ENCODE results near the gene CDRT15L2.
A peak's percentile ranks its signal among the peaks of the same experiment; 100 is the strongest.
"Not testable (repeated sequence)": the region's sequence is repeated elsewhere in the genome, so short reads cannot be mapped to it uniquely, and the experiment has no call there.

Gene CDRT15L2

GRCh38 chr17:20583891-20584577 lies 4.5 kb downstream of the CDRT15L2 start:
- H3K27ac ChIP-seq (ENCODE audit: low read length); H3K36me3 ChIP-seq (ENCODE audit: control insufficient read depth, low read depth, low read length); H3K4me3 ChIP-seq (ENCODE audit: low read length); H3K9ac ChIP-seq (ENCODE audit: low read length); H3K9me3 ChIP-seq (ENCODE audit: control insufficient read depth, low read depth, low read length); H3K27me3 ChIP-seq (ENCODE audit: control insufficient read depth, insufficient read depth, low read length); H3K4me1 ChIP-seq (ENCODE audit: control insufficient read depth, low read depth, low read length): not testable (repeated sequence)

GRCh38 chr17:20588744-20589453 lies 9.4 kb downstream of the CDRT15L2 start:
- peak overlapping the region; percentile 24 for H3K4me3 ChIP-seq (ENCODE audit: low read length)

DNA sequence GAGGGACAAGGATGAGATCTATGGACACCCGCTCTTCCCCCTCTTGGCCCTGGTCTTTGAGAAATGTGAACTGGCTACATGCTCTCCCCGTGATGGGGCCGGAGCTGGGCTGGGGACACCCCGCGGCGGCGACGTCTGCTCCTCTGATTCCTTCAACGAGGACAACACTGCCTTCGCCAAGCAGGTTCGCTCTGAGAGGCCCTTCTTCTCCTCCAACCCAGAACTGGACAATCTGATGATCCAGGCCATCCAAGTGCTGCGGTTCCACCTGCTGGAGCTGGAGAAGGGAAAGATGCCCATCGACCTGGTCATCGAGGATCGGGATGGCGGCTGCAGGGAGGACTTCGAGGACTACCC lies 9.9 kb downstream of the CDRT15L2 start:
- H3K9ac ChIP-seq (ENCODE audit: low read length); H3K4me3 ChIP-seq (ENCODE audit: low read length); H3K4me1 ChIP-seq (ENCODE audit: control insufficient read depth, low read depth, low read length): not testable (repeated sequence)

More at GRCh38 chr17:20588744-20589453, 9.4 kb downstream of the CDRT15L2 start:
- H3K27me3 ChIP-seq (ENCODE audit: control insufficient read depth, insufficient read depth, low read length); H3K4me1 ChIP-seq (ENCODE audit: control insufficient read depth, low read depth, low read length); H3K9me3 ChIP-seq (ENCODE audit: control insufficient read depth, low read depth, low read length); H3K27ac ChIP-seq (ENCODE audit: low read length); H3K36me3 ChIP-seq (ENCODE audit: control insufficient read depth, low read depth, low read length); H3K9ac ChIP-seq (ENCODE audit: low read length): not testable (repeated sequence)

GRCh38 chr17:20591040-20591439 lies 11.5 kb downstream of the CDRT15L2 start:
- H3K4me1 ChIP-seq (ENCODE audit: control insufficient read depth, low read depth, low read length); H3K9me3 ChIP-seq (ENCODE audit: control insufficient read depth, low read depth, low read length); H3K9ac ChIP-seq (ENCODE audit: low read length); H3K27me3 ChIP-seq (ENCODE audit: control insufficient read depth, insufficient read depth, low read length); H3K36me3 ChIP-seq (ENCODE audit: control insufficient read depth, low read depth, low read length); H3K4me3 ChIP-seq (ENCODE audit: low read length); H3K27ac ChIP-seq (ENCODE audit: low read length): not testable (repeated sequence)

More for the DNA sequence above, 9.9 kb downstream of the CDRT15L2 start:
- H3K27me3 ChIP-seq (ENCODE audit: control insufficient read depth, insufficient read depth, low read length); H3K9me3 ChIP-seq (ENCODE audit: control insufficient read depth, low read depth, low read length); H3K27ac ChIP-seq (ENCODE audit: low read length); H3K36me3 ChIP-seq (ENCODE audit: control insufficient read depth, low read depth, low read length): not testable (repeated sequence)

DNA sequence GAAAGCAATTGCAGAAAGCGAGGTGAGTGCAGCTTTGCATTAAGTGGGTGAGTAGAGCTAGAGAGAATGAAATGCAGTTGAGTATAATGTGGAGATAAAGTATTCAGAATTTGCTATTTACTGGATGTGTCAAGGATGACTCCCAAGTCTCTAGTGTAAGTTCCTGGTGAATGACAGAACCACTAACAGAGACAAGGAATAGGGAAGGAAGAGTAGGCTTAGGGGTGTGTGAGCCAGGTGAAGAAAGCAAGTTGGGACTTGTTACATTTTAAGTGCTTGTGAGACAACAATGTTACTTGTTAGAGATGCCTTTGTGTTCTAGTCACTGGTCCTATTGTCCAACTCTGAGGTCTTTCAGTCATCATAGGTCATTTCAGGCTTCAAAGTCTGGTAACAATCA lies 26.0 kb downstream of the CDRT15L2 start:
- not testable (repeated sequence) for H3K27ac ChIP-seq (ENCODE audit: low read length); H3K27me3 ChIP-seq (ENCODE audit: control insufficient read depth, insufficient read depth, low read length); H3K36me3 ChIP-seq (ENCODE audit: control insufficient read depth, low read depth, low read length); H3K9me3 ChIP-seq (ENCODE audit: control insufficient read depth, low read depth, low read length); H3K4me3 ChIP-seq (ENCODE audit: low read length); H3K4me1 ChIP-seq (ENCODE audit: control insufficient read depth, low read depth, low read length); H3K9ac ChIP-seq (ENCODE audit: low read length)

DNA sequence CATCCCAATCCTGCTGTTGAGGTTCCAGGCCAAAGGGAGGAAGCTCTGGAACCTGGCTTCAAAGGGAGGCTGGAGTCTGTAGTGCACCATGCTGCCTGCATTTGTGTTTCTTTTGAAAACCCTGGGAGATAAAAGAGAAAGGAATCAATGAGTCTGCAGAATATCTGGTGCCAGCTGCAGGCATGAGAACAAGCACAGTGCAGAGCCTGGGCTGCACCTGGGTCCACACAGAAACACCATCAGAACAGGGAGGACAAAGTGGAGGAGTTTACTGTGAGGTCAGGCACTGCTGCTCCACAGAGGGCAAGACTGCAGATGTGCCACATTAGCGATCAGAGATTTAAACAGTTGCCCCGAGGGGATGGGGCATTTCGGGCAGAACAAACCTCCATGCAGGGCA lies 30.0 kb downstream of the CDRT15L2 start:
- H3K4me1 ChIP-seq (ENCODE audit: control insufficient read depth, low read depth, low read length); H3K9me3 ChIP-seq (ENCODE audit: control insufficient read depth, low read depth, low read length); H3K4me3 ChIP-seq (ENCODE audit: low read length); H3K27me3 ChIP-seq (ENCODE audit: control insufficient read depth, insufficient read depth, low read length); H3K9ac ChIP-seq (ENCODE audit: low read length); H3K36me3 ChIP-seq (ENCODE audit: control insufficient read depth, low read depth, low read length); H3K27ac ChIP-seq (ENCODE audit: low read length): not testable (repeated sequence)

GRCh38 chr17:20611309-20611708 lies 31.8 kb downstream of the CDRT15L2 start:
- Histone ChIP-seq H3K9ac (ENCODE audit: low read length) (no peak overlapping the region), H3K4me1 (ENCODE audit: control insufficient read depth, low read depth, low read length) (no peaks in the 10 kb centered on the region), H3K36me3 (ENCODE audit: control insufficient read depth, low read depth, low read length) (no peaks in the 10 kb centered on the region), H3K9me3 (ENCODE audit: control insufficient read depth, low read depth, low read length) (no peaks in the 10 kb centered on the region), H3K27ac (ENCODE audit: low read length) (no peak overlapping the region), H3K4me3 (ENCODE audit: low read length) (no peak overlapping the region), H3K27me3 (ENCODE audit: control insufficient read depth, insufficient read depth, low read length) (no peaks in the 10 kb centered on the region)

DNA sequence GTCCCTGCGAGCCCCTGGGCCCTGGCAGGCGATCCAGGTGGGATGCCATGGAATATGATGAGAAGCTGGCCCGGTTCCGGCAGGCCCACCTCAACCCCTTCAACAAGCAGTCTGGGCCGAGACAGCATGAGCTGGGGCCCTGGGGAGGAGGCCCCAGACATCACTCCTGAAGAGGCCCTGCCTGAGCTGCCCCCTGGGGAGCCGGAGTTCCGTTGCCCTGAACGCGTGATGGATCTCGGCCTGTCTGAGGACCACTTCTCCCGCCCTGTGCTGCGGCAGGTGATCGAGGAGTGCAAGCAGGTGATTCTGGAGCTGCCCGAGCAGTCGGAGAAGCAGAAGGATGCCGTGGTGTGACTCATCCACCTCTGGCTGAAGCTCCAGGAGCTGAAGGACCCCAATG lies 33.1 kb downstream of the CDRT15L2 start:
- H3K4me3 ChIP-seq (ENCODE audit: low read length), result no peak overlapping the region
- H3K9me3 ChIP-seq (ENCODE audit: control insufficient read depth, low read depth, low read length), result no peaks in the 10 kb centered on the region

DNA sequence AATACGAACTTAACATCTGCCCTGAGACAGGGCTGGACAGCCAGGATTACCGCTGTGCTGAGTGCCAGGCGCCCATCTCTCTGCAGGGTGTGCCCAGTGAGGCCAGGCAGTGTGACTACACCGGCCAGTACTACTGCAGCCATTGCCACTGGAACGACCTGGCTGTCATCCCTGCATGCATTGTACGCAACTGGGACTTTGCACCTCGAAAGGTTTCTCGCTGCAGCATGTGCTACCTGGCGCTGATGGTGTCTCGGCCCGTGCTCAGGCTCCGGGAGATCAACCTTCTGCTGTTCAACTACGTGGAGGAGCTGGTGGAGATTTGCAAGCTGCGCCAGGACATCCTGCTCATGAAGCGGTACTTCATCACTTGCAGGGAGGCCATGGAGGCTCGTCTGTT lies 33.7 kb downstream of the CDRT15L2 start:
- no peaks in the 10 kb centered on the region for H3K9me3 ChIP-seq (ENCODE audit: control insufficient read depth, low read depth, low read length)
- H3K9ac ChIP-seq (ENCODE audit: low read length), result no peak overlapping the region
- H3K27me3 ChIP-seq (ENCODE audit: control insufficient read depth, insufficient read depth, low read length), result no peaks in the 10 kb centered on the region
- no peak overlapping the region for H3K27ac ChIP-seq (ENCODE audit: low read length)
- H3K4me3 ChIP-seq (ENCODE audit: low read length), result no peak overlapping the region
- no peaks in the 10 kb centered on the region for H3K4me1 ChIP-seq (ENCODE audit: control insufficient read depth, low read depth, low read length)
- H3K36me3 ChIP-seq (ENCODE audit: control insufficient read depth, low read depth, low read length), result no peaks in the 10 kb centered on the region

More for the DNA sequence above, 33.1 kb downstream of the CDRT15L2 start:
- no peaks in the 10 kb centered on the region for H3K36me3 ChIP-seq (ENCODE audit: control insufficient read depth, low read depth, low read length)
- H3K4me1 ChIP-seq (ENCODE audit: control insufficient read depth, low read depth, low read length), result no peaks in the 10 kb centered on the region
- no peaks in the 10 kb centered on the region for H3K27me3 ChIP-seq (ENCODE audit: control insufficient read depth, insufficient read depth, low read length)
- H3K9ac ChIP-seq (ENCODE audit: low read length), result no peak overlapping the region
- H3K27ac ChIP-seq (ENCODE audit: low read length), result no peak overlapping the region

DNA sequence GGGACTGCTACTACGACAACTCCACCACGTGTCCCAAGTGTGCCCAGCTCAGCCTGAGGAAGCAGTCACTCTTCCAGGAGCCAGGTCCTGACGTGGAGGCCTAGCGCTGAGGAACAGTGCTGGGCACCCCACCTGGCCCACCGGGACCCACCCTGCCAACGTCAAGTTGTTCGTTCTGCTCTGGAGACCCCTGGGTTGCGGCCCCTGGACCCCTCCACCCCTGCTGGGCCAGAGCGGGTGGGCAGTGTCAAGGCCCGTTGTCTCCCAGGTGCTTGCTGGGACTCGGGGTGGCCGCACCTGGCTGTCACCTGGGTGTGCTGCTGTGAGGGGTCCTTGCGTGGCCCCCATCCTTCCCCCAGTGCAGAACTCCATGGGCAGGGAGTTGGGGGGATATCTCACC lies 34.4 kb downstream of the CDRT15L2 start:
- no peak overlapping the region for H3K27ac ChIP-seq (ENCODE audit: low read length)
- no peaks in the 10 kb centered on the region for H3K9me3 ChIP-seq (ENCODE audit: control insufficient read depth, low read depth, low read length)
- H3K4me1 ChIP-seq (ENCODE audit: control insufficient read depth, low read depth, low read length), result no peaks in the 10 kb centered on the region
- H3K9ac ChIP-seq (ENCODE audit: low read length), result no peak overlapping the region
- no peak overlapping the region for H3K4me3 ChIP-seq (ENCODE audit: low read length)
- H3K27me3 ChIP-seq (ENCODE audit: control insufficient read depth, insufficient read depth, low read length), result no peaks in the 10 kb centered on the region
- no peaks in the 10 kb centered on the region for H3K36me3 ChIP-seq (ENCODE audit: control insufficient read depth, low read depth, low read length)

DNA sequence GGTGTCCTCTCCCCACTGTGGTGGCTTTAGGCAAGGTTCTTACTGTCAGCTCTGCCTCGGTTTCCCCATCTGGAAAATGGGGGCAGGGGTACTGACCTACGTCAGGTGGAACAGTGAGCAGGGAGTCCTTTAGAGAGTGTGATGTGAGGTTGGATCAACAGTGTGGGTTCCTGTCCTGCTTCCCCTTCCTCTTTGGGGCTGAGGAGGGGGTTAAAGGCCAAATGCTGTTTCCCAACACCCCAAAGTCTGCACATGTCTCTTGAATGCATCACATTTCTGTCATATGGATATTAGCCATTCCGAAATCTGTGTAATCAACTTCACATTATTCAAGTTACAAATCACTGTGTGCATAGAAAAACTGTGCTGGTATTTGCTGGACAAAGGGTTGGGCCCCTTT lies 35.9 kb downstream of the CDRT15L2 start:
- H3K27me3 ChIP-seq (ENCODE audit: control insufficient read depth, insufficient read depth, low read length); H3K27ac ChIP-seq (ENCODE audit: low read length); H3K9ac ChIP-seq (ENCODE audit: low read length); H3K36me3 ChIP-seq (ENCODE audit: control insufficient read depth, low read depth, low read length); H3K4me1 ChIP-seq (ENCODE audit: control insufficient read depth, low read depth, low read length); H3K4me3 ChIP-seq (ENCODE audit: low read length); H3K9me3 ChIP-seq (ENCODE audit: control insufficient read depth, low read depth, low read length): not testable (repeated sequence)

All from iPS-18a (cell line).